ENCODE data around the gene TMEM209.
A peak's percentile ranks its signal among the peaks of the same experiment; 100 is the strongest.
"Not testable (repeated sequence)": the region's sequence is repeated elsewhere in the genome, so short reads cannot be mapped to it uniquely, and the experiment has no call there.

Gene TMEM209

GRCh38 chr7:130146693-130147405 is 58.4 kb downstream of the TMEM209 start:
- TF ChIP-seq CTCF (IDR thresholded peaks at IDR 0.05; ENCODE audit: insufficient read depth, low read length, missing control alignments), result no peak
- DNase-seq (ENCODE audit: low read depth, low spot score), result no peak
- ChIA-PET CTCF (interaction anchor here (1.2 kb wide), 1 partner anchor 13 kb away, joined by 4 read pairs; no protein-coding TSS in a partner anchor), POLR2A (no interaction called here)
- H3K4me3 ChIP-seq (ENCODE audit: low read depth, low read length), result no peak overlapping the region

- DNase-seq (ENCODE audit: low read depth, low spot score); H3K4me3 ChIP-seq (ENCODE audit: low read depth, low read length); POLR2A ChIA-PET: not testable (repeated sequence)
- CTCF ChIA-PET, result interaction anchor here (1.2 kb wide), 1 partner anchor 12 kb away, joined by 4 read pairs; no protein-coding TSS in a partner anchor
Measured at GRCh38 chr7:130146142-130146541, 59.1 kb downstream of the TMEM209 start.

- no peak overlapping the region for H3K4me3 ChIP-seq (ENCODE audit: low read depth, low read length)
- no peak for TF ChIP-seq CTCF (IDR thresholded peaks at IDR 0.05; ENCODE audit: insufficient read depth, low read length, missing control alignments)
- CTCF ChIA-PET, result interaction anchor here (1.0 kb wide), 1 partner anchor 19 kb away, joined by 3 read pairs; no protein-coding TSS in a partner anchor
- DNase-seq (ENCODE audit: low read depth, low spot score), result no peak
- POLR2A ChIA-PET, result interaction anchor here (0.6 to 1.4 kb wide), 2 partner anchors 60 to 269 kb away, joined by 3 read pairs; partner anchors contain the start of gene TMEM209
Measured at GRCh38 chr7:130145424-130146100, 59.6 kb downstream of the TMEM209 start.

- no peak for TF ChIP-seq CTCF (IDR thresholded peaks at IDR 0.05; ENCODE audit: insufficient read depth, low read length, missing control alignments)
- peak; percentile 47 for DNase-seq (ENCODE audit: low read depth, low spot score)
- CTCF ChIA-PET, result interaction anchor here (1.0 kb wide), 1 partner anchor 20 kb away, joined by 3 read pairs; no protein-coding TSS in a partner anchor
- H3K4me3 ChIP-seq (ENCODE audit: low read depth, low read length), result no peak overlapping the region
- POLR2A ChIA-PET, result interaction anchor here (1.4 kb wide), 1 partner anchor 61 kb away, joined by 3 read pairs; the partner anchor contains the start of gene TMEM209
Measured at GRCh38 chr7:130144312-130145171, 60.7 kb downstream of the TMEM209 start.

GRCh38 chr7:130143986-130144311 is 61.3 kb downstream of the TMEM209 start:
- H3K4me3 ChIP-seq (ENCODE audit: low read depth, low read length), result no peak overlapping the region
- DNase-seq (ENCODE audit: low read depth, low spot score), result no peak
- POLR2A ChIA-PET, result interaction anchor here (0.5 kb wide), 1 partner anchor 36 kb away, joined by 3 read pairs; no protein-coding TSS in a partner anchor
- TF ChIP-seq CTCF (IDR thresholded peaks at IDR 0.05; ENCODE audit: insufficient read depth, low read length, missing control alignments), result no peak
- CTCF ChIA-PET, result no interaction called here

- POLR2A ChIA-PET, result no interaction called here
- H3K4me3 ChIP-seq (ENCODE audit: low read depth, low read length), result no peak overlapping the region
- CTCF ChIA-PET, result no interaction called here
- no peak for DNase-seq (ENCODE audit: low read depth, low spot score)
- no peak for TF ChIP-seq CTCF (IDR thresholded peaks at IDR 0.05; ENCODE audit: insufficient read depth, low read length, missing control alignments)
Measured at GRCh38 chr7:130143334-130143732, 61.9 kb downstream of the TMEM209 start.
